Stimulated activated CD8-positive, alpha-beta memory T cell treated with anti-CD3 and anti-CD28 coated beads, Interleukin-2, amount 100 ng/mL, for 1 hour (primary cell): ENCODE results near the gene IL5.

ENCODE experiments used
- DNase-seq, 2 donors: peaks; one replicate each; pipeline ENCODE4 v3.0.0-alpha.2; 2020; ENCODE audit warnings: low read depth in 2 of 2

Gene IL5

DNA sequence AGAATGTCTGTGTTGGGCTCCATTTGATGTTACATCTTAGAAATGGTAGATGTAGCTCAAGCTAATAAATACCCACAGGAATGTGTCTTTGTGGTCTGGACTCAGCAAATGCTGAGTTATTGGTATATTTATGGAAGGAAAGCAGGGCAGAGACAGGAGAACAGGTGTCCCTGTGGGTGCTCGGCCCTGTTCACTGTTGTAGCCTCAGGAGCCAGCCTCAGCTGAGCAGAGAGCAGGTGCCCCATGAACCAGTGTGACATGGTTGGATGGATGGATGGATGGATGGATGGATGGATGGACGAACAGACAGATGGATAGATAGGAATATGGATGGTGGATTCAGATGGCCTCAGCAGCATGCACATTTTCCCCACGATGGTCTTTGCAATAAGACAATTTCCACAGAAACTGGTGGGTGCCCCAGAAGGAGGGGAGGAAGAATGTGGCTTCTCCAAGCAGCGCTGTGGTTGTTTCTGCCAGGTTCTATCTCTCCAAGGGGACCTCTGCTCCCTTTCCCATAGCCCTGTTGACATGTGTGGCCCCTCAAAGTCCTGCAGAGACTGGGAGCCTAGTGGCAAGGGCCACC lies 44.5 kb downstream of the IL5 start:
- DNase-seq = no peak

DNA sequence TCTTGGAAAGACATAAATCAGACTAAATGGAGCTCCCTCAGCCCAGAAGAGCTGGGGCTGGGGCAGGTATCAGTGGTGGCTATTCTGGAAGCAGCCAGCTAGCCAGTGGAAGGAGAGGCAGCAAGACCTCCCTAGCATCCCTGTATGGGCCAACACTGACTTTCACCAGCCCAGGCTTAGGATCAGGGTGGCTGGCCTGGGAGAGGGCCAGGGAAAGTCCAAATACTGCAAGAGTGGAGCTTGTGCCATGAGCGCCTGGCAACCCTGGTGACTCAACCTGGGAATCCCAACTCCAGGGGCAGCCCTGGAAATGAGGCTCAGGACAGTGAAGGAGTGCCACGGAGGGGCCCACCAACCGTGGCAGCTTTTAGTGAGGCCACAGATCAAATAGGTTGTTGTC lies 45.2 kb downstream of the IL5 start:
- DNase-seq = no peak

DNA sequence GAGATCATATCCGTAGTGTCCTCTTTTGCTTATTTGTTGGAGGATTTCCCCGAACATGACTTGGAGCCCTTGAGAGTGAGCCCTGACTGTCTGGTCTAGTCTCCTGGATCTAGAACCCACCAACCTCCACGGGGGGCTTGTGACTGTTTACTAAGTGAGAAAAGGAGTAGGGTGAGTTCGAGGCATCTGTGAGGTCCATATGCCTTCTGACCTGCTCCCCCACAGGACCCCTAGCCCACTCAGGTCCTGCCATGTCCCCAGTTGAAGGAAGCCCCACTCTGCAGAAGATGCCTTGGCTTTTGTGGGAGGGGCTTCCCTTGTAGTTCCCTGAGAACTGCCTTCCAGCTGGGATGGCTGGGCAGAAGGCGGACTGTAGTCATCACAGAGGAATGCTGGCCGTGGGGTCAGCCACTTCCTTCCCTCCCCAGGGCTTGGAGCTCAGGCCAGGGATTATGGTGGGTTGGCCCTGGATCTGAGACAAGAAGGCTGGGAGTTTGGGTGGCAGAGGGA lies 45.8 kb downstream of the IL5 start:
- DNase-seq = no peak

DNA sequence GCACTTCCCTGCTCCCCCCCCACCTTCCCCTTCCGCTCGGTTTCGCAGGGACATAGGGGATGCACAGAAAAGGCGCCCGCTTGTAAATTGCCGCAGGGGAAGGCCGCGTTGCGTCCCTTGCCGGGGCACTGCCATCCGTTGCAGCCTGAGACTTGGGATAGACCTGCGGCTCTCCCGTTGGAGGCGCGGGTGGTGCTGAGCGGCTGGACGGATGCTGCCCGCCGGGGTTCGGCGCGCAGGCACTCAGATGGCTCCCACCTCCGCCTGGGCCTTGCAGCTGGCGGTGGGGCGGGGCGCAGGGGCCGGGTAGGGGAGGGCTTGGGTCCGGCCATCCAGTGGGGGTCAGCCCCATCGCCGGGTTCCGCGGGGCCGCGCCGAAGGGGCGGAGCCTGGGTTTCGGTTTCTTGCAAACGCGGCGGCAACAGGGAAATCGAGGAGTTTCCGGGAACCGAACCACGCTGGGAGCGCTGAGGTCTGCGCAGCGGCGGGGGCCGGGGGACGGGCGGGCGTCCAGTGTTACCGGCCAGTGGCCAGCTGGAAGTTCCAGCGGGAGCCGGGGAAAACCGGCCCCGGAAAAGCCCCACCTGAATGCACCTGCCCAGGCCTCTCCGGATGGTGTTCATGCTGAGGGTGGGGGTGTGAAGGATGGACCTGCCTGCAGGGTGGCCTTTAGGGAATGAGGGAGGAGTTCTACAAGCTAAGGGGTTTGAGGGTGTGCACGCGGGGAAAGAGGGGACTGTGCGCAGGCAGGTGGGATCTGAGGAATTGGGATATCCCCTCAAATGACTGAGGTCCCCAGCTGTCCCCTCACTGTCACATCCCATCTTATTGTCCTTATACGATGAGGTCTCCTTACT lies 46.5 kb downstream of the IL5 start:
- DNase-seq = no peak

DNA sequence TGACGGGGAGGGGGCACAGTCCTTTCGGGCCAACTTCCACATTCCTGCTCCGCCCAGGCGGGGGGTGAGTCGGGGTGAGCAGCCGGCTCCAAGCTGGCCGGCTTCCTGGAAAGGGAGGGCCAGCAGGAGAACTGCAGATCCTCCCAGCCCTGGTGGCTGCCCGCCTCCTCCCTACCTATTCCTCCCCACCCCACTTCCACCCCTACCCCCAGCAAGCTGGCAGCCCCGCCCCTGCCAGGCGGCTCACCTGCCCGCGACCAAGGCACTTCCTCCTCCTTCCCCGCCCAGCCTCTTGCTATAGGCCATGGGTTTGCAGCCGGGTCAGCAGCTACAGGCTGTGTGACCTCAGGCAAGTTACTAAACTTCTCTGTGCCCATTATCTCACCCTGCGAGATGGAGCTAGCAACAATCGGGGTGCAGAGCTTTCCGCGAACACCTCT lies 47.1 kb downstream of the IL5 start:
- peak; percentile 58 to 73 for DNase-seq

DNA sequence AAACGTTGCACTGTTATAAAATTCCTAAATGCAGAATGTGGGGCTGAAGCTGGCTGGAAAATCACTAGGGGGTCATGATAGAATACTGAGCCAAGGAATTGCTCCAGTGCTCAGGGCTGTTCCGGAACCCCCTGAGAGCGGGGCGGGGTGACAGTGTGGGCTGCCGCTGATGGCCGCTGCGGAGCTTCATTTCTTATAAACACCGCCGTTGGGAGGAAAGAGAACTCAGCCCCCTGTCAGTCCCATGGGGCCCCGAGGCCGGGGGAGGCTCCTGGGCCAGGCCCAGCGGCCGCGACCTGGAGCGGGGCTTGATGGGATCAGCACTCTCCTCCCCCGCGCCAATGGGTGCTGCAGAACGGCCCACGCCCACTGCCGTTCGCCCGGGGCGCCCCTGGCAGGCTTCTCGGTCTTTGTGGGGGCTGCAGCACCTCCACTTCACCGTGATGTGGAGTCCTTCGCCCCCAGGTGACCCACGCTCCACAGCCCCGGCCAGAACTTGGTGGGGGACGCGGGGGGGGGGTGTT lies 47.6 kb downstream of the IL5 start:
- DNase-seq = peak in 1 of 2 donors; percentile 40

DNA sequence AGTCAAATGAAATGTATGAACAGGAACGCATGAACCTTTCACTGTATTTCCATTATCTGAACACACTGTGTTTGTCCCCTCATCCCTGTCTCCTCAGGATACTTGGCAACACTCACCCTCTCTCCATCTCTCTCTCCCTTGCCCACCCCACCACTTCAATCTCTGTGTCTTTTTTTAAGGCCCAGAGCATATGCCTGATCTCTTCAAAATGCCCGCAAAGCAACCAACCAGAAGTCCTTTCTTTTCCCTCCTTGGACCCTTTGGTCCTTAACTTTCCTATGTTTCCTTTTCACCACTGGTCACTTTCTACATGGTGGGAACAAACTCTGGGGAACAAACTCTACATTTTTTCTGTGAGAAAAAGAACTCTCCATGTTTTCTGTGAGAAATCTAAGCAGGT lies 49.5 kb downstream of the IL5 start:
- no peak for DNase-seq

DNA sequence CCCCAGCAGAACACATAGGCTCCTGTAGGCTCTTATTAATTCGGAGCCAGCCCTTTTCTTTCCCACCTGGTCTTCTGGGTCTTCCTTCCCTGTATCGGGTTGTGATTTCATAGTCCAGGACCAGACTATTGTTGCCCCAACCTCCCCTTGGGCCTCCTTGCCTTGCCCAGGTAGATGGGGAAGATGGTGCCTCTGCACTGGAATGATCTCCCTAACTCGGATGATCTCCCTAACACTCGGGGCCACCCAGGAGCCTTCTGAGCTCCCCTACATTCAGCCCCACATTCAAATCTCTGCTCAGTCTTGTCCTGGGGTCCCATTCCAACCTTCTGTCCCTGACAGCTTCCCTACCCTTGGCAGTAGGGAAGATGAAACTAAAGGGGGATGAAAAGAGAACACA lies 50.1 kb downstream of the IL5 start:
- DNase-seq = no peak

DNA sequence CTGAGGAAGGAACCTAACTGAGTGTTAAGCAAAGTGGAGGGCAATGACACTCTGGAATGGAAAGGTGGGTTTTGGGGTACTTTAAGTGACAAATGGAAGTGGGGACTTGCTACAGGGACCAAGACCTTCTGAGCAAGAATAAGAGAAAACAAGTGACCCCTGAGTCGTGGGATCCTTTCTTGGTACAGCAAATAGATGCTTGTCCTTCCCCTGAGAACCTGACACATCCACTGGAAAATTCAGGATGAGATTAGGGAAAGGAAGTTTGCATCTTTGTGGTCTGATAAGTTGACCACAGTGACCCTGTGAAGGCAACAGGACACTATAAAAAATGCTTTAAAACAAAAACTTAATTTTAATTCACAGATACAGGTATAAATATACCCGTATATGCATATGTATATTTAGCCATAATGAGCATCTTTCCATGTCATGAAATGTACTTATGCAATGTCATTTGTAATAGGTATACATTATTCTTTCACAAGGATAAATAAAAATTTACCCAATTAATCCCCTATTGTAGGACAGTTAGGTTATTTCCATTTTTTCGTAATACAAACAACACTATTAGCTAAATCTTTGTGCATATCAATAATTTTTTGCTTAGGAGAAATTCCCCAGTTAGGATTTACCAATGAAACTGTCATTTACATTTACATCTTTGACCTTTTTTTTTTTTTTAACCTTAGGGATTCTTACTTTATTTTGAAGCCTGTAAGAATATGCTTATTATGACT lies 50.8 kb downstream of the IL5 start:
- DNase-seq = no peak
